Choroid plexus epithelial cell (primary cell): ENCODE data around the gene CA12.
A peak's percentile ranks its signal among the peaks of the same experiment; 100 is the strongest.

Experiments
- DNase-seq: peaks from one replicate; pipeline ENCODE4 v3.0.0-alpha.2; 2010; ENCODE audit warnings: low read depth
- H3K4me3 ChIP-seq: 2 replicates; pipeline ENCODE4 v1.5.1; 2011; ENCODE audit warnings: low read depth, mild to moderate bottlenecking, control low read depth, low read length, moderate library complexity
- CTCF ChIP-seq: conservative IDR thresholded peaks from 2 replicates; pipeline ENCODE4 v1.5.1; 2011; ENCODE audit warnings: low read depth, mild to moderate bottlenecking, control low read depth, inconsistent platforms, low read length, moderate library complexity

CA12 gene

GRCh38 chr15:63392361-63393009 is 10.8 kb upstream of the CA12 start:
- H3K4me3 ChIP-seq: no peak overlapping the region
- TF ChIP-seq CTCF: no peak
- DNase-seq: peak; percentile 71

- no peak for DNase-seq
- H3K4me3 ChIP-seq: no peak overlapping the region
- no peak for TF ChIP-seq CTCF
These were observed 10.2 kb upstream of the CA12 start for GRCh38 chr15:63391669-63392360.

GRCh38 chr15:63390689-63391088 is 9.0 kb upstream of the CA12 start:
- TF ChIP-seq CTCF: no peak
- no peak for DNase-seq
- no peak overlapping the region for H3K4me3 ChIP-seq

GRCh38 chr15:63389902-63390670 is 8.4 kb upstream of the CA12 start:
- DNase-seq: no peak
- H3K4me3 ChIP-seq: no peak overlapping the region
- no peak for TF ChIP-seq CTCF

GRCh38 chr15:63388511-63388910 is 6.9 kb upstream of the CA12 start:
- no peak overlapping the region for H3K4me3 ChIP-seq
- TF ChIP-seq CTCF: no peak
- DNase-seq: no peak

- H3K4me3 ChIP-seq: no peak overlapping the region
- DNase-seq: no peak
- TF ChIP-seq CTCF: no peak
These were observed 6.3 kb upstream of the CA12 start for GRCh38 chr15:63387748-63388493.
